GM21825 (cell line): ENCODE results near the gene STAT4.

Experiments
- ATAC-seq: cut with Tn5 transposase; IDR thresholded peaks from one replicate; pipeline ENCODE4 v1.9.1; 2021; ENCODE audit warnings: mild to moderate bottlenecking, moderate library complexity; ENCODE audit not compliant: unreplicated experiment

The STAT4 gene

GRCh38 chr2:191051177-191051576 lies 99.6 kb downstream of the STAT4 start:
- ATAC-seq, result no peak

- no peak for ATAC-seq
These were observed 100.2 kb downstream of the STAT4 start for GRCh38 chr2:191050640-191050987.

- peak; percentile 52 for ATAC-seq
These were observed 100.8 kb downstream of the STAT4 start for GRCh38 chr2:191049728-191050639.

DNA sequence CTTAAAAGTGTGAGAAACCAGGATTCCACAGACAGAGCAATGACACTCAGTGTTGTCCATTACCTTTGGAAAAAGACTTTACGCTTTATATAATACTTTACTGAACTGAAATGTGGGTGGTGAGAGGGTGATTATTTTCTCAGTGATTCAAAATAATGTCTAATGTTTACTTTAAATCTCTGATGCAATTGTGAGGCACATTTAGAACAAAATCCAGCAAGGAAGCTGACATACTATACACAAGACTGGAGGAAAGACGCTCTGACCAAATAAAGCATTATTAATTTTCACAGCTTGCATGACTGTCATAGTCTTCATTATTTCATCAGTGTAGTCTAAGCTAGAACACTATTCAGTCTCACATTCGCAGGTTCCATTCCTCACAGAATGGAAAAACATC lies 102.7 kb downstream of the STAT4 start:
- no peak for ATAC-seq

- no peak for ATAC-seq
These were observed 105.7 kb downstream of the STAT4 start for GRCh38 chr2:191045141-191045540.

DNA sequence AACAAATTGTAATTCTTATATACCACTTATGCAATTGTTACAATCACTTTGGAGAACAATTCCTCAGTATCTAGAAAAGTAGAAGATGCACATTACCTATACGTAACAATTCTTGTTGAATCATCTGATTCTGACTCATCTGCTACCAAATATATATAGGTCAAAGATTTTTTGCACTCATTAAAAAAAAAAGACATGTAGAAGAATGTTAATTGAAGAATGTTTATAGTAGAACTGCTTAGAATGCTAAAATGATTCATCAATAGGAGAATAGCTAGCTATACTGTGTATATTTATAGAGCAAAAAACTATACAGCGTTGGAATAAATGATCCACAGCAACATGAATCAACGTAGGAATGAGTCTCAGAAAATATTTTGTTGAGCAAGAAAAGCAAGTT lies 107.4 kb downstream of the STAT4 start:
- no peak for ATAC-seq

GRCh38 chr2:191041418-191042161 lies 109.2 kb downstream of the STAT4 start:
- no peak for ATAC-seq

GRCh38 chr2:191039616-191040015 lies 111.2 kb downstream of the STAT4 start:
- no peak for ATAC-seq

DNA sequence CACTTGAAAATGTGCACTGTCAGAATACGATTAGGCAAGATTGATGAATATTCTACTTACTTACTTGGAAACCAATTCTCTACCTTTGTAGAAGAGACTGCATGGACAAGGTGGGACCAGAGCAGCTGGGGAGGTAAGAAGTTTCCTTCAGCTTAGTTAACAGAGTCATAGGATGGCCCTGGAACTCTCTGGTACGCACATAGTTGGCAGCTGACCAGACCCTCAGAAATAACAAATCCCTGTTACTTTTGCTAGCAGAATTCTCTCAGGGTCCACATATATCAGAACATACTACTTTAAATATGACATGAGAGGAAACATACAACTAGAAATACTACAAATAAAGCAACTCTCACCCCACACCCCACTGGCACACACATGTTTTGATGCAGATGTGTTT lies 112.1 kb downstream of the STAT4 start:
- ATAC-seq, result no peak

- ATAC-seq, result no peak
These were observed 112.5 kb downstream of the STAT4 start for GRCh38 chr2:191038241-191038725.

GRCh38 chr2:191037351-191037750 lies 113.4 kb downstream of the STAT4 start:
- no peak for ATAC-seq

DNA sequence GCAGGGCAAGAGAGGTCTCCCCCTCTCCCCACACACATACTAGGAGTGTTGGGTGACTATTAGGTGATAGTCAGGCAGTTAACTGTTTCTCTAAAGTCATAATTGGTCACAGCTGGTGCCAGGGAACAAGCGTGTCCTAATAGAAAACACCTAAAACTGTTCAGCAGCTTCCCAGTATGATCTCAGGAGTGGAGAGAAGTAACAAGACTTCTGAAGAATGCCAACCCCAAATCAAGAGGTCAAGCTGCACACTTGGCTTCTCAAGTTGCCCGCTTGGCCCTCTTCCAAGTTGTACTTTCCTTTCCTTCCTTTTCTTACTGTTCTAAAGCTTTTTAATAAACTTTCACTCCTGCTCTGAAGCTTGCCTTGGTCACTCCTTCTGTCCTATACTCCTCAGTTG lies 114.4 kb downstream of the STAT4 start:
- ATAC-seq, result no peak

DNA sequence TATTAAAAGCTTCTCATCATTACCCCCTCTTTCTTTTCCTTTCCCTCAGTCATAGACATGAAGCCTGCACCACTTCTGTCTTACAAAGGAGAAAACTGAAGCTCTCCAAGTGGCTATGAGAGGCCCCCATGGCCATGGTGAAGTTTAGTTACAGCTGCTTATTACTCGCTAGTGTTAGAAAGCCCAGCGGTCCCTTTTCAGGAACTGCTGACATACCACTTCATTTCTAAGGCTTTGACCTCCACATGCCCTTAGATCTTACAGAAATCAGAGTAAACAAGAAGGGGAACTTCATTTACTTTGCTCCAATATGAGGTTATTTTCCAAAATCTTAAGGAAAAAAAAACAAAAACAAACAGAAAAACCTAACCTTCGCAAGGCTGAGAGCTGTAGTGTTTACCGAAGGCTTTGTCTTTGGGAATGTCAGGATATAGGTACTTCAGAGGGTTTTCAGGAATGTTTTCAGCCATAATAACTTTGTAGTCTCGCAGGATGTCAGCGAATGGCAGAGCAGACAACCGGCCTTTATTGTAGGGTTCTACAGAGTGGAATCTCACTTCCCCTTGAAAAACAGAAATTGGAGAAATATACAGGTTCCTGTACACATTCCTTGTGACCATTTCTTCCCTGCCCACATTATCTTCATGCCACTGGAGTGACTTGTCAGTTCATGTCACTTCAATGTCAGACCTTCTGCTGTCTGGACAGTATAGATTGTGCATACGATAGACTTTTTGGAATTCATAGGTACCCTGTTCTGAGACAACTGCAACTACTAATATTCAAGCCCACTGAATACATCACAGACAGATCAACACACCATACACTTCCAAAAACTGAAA lies 118.0 kb downstream of the STAT4 start:
- ATAC-seq, result no peak

- no peak for ATAC-seq
These were observed 119.5 kb downstream of the STAT4 start for GRCh38 chr2:191031256-191031655.

DNA sequence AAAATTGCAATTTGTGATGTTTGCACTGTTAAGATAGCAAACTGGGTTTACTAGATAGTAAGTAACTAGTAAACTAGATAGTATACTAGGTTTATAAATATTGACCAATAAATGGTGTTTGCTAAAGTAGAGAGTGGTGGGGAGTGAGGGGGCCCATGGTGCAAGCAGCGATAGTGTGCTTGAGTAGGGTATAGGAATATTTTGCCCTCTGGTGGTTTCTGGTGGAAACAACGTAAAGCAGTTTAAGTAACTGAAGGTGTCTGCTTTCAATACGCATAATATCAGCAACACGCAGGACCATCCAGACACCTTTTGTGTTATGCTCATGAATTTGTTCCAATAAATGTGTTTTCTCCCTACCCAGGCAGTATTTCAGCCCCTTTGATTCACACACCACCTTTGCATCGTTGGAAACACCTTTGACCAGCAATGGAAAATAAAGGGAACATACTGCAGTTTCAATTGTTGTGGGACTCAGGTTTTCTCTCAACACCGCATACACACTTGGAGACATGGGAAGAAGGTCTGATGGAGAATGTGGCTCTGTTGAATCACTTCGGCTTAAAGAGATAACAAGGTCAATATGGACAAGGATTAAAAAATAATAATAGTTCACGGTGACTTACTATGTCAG lies 120.2 kb downstream of the STAT4 start:
- ATAC-seq, result peak; percentile 77

GRCh38 chr2:191029280-191029950 lies 121.4 kb downstream of the STAT4 start:
- no peak for ATAC-seq

- no peak for ATAC-seq
These were observed 124.4 kb downstream of the STAT4 start for GRCh38 chr2:191026377-191026776.

DNA sequence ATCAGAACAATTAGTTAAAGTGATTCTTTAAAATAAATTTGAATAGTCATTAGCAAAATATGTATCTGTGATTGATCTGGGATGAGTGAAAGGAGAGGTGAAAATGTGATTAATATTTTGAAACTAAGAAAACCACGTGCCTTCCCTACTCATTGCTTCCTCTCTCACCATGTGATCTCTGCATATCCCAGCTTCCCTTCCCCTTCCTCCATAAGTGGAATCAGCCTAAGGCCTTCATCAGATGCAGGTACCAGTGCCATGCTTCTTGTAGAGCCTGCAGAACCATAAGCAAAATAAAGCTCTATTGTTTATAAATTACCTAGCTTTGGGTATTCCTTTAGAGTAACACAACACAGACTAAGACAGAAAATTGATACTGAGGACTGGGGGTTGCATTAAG lies 125.7 kb downstream of the STAT4 start:
- no peak for ATAC-seq

GRCh38 chr2:191023235-191023679 lies 127.5 kb downstream of the STAT4 start:
- no peak for ATAC-seq
